ENCODE measurements around the gene MRPL49. TPM values are rescaled to one million over a fixed set of nuclear protein-coding genes. Genes with fewer than 3 reads are reported as not detected.

The MRPL49 gene
- total and polyA plus RNA-seq, 2 donors (not counting 1 experiment from before 2014, with no cell fraction given): 39.6 to 48.5 TPM

DNA sequence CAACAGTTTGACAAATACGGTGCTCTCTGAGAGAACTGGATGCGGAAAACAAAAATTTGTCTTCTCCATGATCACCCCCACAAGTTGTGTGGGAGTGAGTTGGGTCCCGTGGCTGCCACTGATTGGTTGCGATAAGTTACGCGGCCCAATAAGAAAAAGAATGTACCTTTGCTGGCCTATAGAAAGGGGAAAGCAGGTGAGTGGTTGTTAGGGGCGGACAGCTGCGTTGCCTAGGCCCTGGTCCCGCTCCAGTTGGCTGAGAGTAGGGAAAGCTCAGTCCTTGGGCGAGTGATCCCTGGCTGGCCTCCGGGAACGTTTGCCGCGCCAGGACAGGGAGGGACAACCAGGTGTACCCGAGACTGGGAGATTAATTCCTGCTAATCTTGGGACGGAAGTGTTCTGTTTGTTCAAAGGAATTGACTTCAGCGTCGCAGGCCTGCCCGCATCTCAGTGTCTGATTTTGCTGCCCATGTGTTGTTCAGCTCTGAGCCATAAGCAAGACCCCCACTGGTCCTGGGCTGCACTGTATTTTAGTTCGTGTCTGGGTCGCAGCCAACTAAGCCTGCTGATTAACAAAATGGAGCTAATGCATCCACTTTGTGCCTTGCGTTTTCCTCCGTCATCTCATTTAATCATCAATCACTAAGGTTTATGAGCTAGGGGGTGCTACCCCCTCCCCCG lies 13.0 kb downstream of the MRPL49 start:
- Histone ChIP-seq H2AFZ (ENCODE audit: insufficient read depth, low read depth, low read length, poor library complexity, severe bottlenecking) (peak overlapping the region; percentile 71), H3K9ac (ENCODE audit: low read length) (peak overlapping the region; percentile 99)

More for the DNA sequence above, 13.0 kb downstream of the MRPL49 start:
- Histone ChIP-seq H3K27me3 (replicated peaks in 1 of 4; ENCODE audit: control extremely low read depth in 1 of 4, control insufficient read depth in 3 of 4, insufficient read depth in 4 of 4, low read length in 3 of 4) (no peaks in the 10 kb centered on the region), H4K20me1 (ENCODE audit: control insufficient read depth, insufficient read depth, low read length, poor library complexity, severe bottlenecking) (peaks cover 39% of the 10 kb centered on the region), H3K27ac (ENCODE audit: low read length in 2 of 2) (peak overlapping the region; percentile 98 to 99), H3K79me2 (ENCODE audit: control insufficient read depth, insufficient read depth, low read length) (peaks cover 71% of the 10 kb centered on the region), H3K9me3 (ENCODE audit: control extremely low read depth in 1 of 3, control insufficient read depth in 2 of 3, insufficient read depth in 1 of 3, low read length in 2 of 3) (no peaks in the 10 kb centered on the region), H3K4me3 (ENCODE audit: control extremely low read depth in 1 of 5, extremely low read depth in 1 of 5, insufficient read depth in 1 of 5, low read depth in 2 of 5, low read length in 4 of 5) (peak overlapping the region; percentile 81 to 99 (median 96)), H3K4me1 (ENCODE audit: control insufficient read depth in 2 of 2, insufficient read depth in 2 of 2, low read length in 2 of 2) (peaks cover 32 to 52% of the 10 kb centered on the region in 2 donors), H3K4me2 (replicated peaks; ENCODE audit: low read depth, low read length, poor library complexity, severe bottlenecking) (peak overlapping the region; percentile 89), H3K36me3 (replicated peaks in 1 of 2; ENCODE audit: control extremely low read depth in 1 of 2, control insufficient read depth in 1 of 2, extremely low read depth in 1 of 2, insufficient read depth in 2 of 2, low read length in 1 of 2) (peaks cover 1 to 23% of the 10 kb centered on the region in 2 experiments)
- H3K27ac Mint-ChIP-seq: peak overlapping the region; percentile 99
- TF ChIP-seq, protein P1, sequence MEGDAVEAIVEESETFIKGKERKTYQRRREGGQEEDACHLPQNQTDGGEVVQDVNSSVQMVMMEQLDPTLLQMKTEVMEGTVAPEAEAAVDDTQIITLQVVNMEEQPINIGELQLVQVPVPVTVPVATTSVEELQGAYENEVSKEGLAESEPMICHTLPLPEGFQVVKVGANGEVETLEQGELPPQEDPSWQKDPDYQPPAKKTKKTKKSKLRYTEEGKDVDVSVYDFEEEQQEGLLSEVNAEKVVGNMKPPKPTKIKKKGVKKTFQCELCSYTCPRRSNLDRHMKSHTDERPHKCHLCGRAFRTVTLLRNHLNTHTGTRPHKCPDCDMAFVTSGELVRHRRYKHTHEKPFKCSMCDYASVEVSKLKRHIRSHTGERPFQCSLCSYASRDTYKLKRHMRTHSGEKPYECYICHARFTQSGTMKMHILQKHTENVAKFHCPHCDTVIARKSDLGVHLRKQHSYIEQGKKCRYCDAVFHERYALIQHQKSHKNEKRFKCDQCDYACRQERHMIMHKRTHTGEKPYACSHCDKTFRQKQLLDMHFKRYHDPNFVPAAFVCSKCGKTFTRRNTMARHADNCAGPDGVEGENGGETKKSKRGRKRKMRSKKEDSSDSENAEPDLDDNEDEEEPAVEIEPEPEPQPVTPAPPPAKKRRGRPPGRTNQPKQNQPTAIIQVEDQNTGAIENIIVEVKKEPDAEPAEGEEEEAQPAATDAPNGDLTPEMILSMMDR (IDR thresholded peaks at IDR 0.05): no peak
- no peak for TF ChIP-seq EZH2 (IDR thresholded peaks at IDR 0.05; ENCODE audit: borderline replicate concordance, insufficient read depth, low read depth, low read length, poor library complexity, severe bottlenecking)
- peak; percentile 95 for DNase-seq
- H3K27me3 Mint-ChIP-seq: no peaks in the 10 kb centered on the region
- intact Hi-C loops (cut with micrococcal nuclease): loop anchor here (1.0 to 5.0 kb wide), 4 partner anchors 51 to 482 kb away; partner anchors contain the start of genes CDCA5, MAP4K2, PCNX3 and SAC3D1
- H3K4me3 Mint-ChIP-seq: peak overlapping the region; percentile 97
- ChIA-PET POLR2A (interaction anchor here (0.6 to 8.8 kb wide), 11 partner anchors 9 to 1120 kb away, joined by 3 to 160 read pairs (median 4); partner anchors contain the start of genes CAPN1, FAU, MALAT1 and MRPL49), CTCF (interaction anchor here (0.5 to 7.5 kb wide), 10 partner anchors 10 to 647 kb away, joined by 3 to 64 read pairs (median 5); partner anchors contain the start of genes CAPN1, EHBP1L1, FAU and MRPL49)
- H3K9me3 Mint-ChIP-seq (ENCODE audit: insufficient read depth): no peaks in the 10 kb centered on the region
- peak; percentile 64 for ATAC-seq (ENCODE audit: low read depth)
- WGBS (ENCODE audit: insufficient coverage): 3% methylated on average over 23 of the region's 24 CpGs
- H3K4me1 Mint-ChIP-seq: peaks cover 61% of the 10 kb centered on the region

All from B cell (primary cell).